ENCODE results near the gene NCOR2.

GRCh38 chr12:124583854-124584253 is 16.4 kb upstream of the NCOR2 start:
- no peak for TF ChIP-seq SUZ12 (IDR thresholded peaks at IDR 0.05; ENCODE audit: unreplicated experiment)
- TF ChIP-seq ZNF274 (IDR thresholded peaks at IDR 0.05; ENCODE audit: insufficient read depth, insufficient read length): no peak
- no peak for TF ChIP-seq ZNF217 (IDR thresholded peaks at IDR 0.05)
- no peak for TF ChIP-seq POLR2A (IDR thresholded peaks at IDR 0.05; ENCODE audit: low read depth, low read length)
- TF ChIP-seq, protein P1, sequence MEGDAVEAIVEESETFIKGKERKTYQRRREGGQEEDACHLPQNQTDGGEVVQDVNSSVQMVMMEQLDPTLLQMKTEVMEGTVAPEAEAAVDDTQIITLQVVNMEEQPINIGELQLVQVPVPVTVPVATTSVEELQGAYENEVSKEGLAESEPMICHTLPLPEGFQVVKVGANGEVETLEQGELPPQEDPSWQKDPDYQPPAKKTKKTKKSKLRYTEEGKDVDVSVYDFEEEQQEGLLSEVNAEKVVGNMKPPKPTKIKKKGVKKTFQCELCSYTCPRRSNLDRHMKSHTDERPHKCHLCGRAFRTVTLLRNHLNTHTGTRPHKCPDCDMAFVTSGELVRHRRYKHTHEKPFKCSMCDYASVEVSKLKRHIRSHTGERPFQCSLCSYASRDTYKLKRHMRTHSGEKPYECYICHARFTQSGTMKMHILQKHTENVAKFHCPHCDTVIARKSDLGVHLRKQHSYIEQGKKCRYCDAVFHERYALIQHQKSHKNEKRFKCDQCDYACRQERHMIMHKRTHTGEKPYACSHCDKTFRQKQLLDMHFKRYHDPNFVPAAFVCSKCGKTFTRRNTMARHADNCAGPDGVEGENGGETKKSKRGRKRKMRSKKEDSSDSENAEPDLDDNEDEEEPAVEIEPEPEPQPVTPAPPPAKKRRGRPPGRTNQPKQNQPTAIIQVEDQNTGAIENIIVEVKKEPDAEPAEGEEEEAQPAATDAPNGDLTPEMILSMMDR (IDR thresholded peaks at IDR 0.05 in 2 of 3, conservative IDR thresholded peaks at IDR 0.05 in 1 of 3; ENCODE audit: control insufficient read depth in 2 of 3, extremely low read depth in 1 of 3, insufficient read depth in 1 of 3, low read depth in 3 of 3, low read length in 3 of 3): no peak
- no peak for TF ChIP-seq POLR2AphosphoS5 (IDR thresholded peaks at IDR 0.05; ENCODE audit: low read length)
- TF ChIP-seq EGR1 (IDR thresholded peaks at IDR 0.05; ENCODE audit: borderline replicate concordance in 1 of 2, low read depth in 2 of 2, low read length in 2 of 2): no peak
- TF ChIP-seq BRCA1 (IDR thresholded peaks at IDR 0.05; ENCODE audit: low read depth, low read length): no peak
- TF ChIP-seq EZH2 (IDR thresholded peaks at IDR 0.05; ENCODE audit: borderline replicate concordance, control insufficient read depth, low read depth, low read length): no peak
- no peak for TF ChIP-seq YY1 (IDR thresholded peaks at IDR 0.05; ENCODE audit: low read depth, low read length)
- TF ChIP-seq HDAC2 (IDR thresholded peaks at IDR 0.05): no peak
- TF ChIP-seq CEBPZ (IDR thresholded peaks at IDR 0.05; ENCODE audit: low read depth, low read length): no peak
- no peak for TF ChIP-seq RAD51 (IDR thresholded peaks at IDR 0.05)
